Neutrophil (primary cell): ENCODE measurements around the gene CACNA1D.
A peak's percentile ranks its signal among the peaks of the same experiment; 100 is the strongest.

ENCODE experiments used
- H3K27ac ChIP-seq: fragments of 200-600 bp; sonication (generic); 2 replicates; pipeline ENCODE4 v1.5.1; 2016; ENCODE audit warnings: mild to moderate bottlenecking, moderate library complexity
- H3K27me3 ChIP-seq: fragments of 200-600 bp; sonication (generic); 2 replicates; pipeline ENCODE4 v1.6.0; 2016; ENCODE audit warnings: mild to moderate bottlenecking
- H3K36me3 ChIP-seq: fragments of 200-600 bp; sonication (generic); 2 replicates; pipeline ENCODE4 v1.5.1; 2017
- H3K4me1 ChIP-seq, 2 experiments: fragments of 200-600 bp in 1 of 2; sonication (generic) in 1 of 2; 1 replicate in 1 of 2; 2 replicates in 1 of 2; pipeline versions ENCODE4 v1.5.1 to v1.6.1; 2013 to 2016; ENCODE audit warnings: low read depth in 1 of 2, low read length in 1 of 2, mild to moderate bottlenecking in 1 of 2, moderate library complexity in 1 of 2; ENCODE audit not compliant: control insufficient read depth in 1 of 2, insufficient read depth in 1 of 2
- H3K4me3 ChIP-seq, 2 experiments: fragments of 200-600 bp in 1 of 2; sonication (generic) in 1 of 2; 1 replicate in 1 of 2; 2 replicates in 1 of 2; pipeline ENCODE4 v1.5.1; 2013 to 2016; ENCODE audit warnings: low read depth in 1 of 2, low read length in 1 of 2, mild to moderate bottlenecking in 1 of 2, moderate library complexity in 1 of 2
- H3K9me3 ChIP-seq: fragments of 200-600 bp; sonication (generic); 2 replicates; pipeline ENCODE4 v1.5.1; 2016
- CTCF ChIP-seq: fragments of 200-600 bp; sonication (generic); IDR thresholded peaks from 2 replicates; pipeline ENCODE4 v1.5.1; 2016; ENCODE audit warnings: antibody characterized with exemption

The CACNA1D gene

DNA sequence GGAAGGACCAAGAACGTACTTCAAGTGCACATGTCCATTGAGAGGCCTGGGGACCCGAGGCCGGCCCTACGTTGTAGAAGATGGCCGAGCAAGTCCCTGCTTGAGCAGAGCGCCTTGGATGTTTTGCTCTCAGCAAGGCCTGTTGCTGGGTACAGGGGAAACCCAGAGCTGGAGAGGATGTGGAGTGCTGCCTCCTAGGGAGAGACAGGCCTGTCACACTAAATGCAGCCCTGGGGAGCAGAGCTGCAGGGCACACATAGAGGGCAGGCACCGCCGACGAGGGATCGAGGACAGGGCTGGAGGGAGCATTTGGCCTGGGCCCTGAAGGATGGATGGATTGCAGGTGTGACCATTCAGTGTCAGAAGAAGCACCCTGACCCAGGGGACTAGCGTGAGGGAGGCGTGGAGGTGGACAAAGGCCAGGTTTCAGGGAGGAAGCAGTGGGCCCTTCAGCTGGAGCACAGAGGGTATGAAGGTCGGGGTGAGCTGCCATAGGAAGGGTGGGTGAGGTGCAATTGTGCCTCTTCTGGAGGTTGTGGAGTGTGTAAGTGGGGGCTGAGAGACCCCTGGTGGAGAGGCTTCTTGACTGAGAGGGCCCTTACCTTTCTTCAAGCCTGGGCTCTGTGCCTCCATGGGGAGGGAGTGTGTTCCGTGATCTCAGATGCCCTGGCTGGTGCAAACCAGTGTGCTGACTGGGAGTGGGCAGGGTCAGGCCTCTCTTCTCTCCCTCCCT, 209.4 kb downstream of the CACNA1D start:
- peak overlapping the region; percentile 87 for H3K27ac ChIP-seq
- TF ChIP-seq CTCF = no peak

DNA sequence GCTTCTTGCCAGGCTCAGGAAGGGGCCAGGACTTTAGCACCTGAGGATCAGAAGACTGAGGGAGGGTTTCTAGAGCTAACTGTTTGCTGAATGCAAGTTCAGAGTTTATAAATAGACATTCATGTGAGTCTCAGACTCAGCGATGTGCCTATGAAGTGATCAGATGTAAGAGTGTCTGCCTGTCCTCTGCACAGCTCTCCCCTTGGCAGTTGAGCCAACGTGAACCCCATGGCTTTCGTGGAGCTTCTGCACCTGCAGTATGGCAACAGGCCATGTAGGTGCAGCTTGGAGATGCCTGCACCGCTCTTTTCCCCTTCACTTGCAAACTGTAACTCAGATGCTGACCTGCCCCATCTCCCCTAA, 209.9 kb downstream of the CACNA1D start:
- Histone ChIP-seq H3K27ac (peak overlapping the region; percentile 87), H3K36me3 (no peaks in the 10 kb centered on the region), H3K4me1 (peaks cover 99 to 100% of the 10 kb centered on the region in 2 experiments), H3K4me3 (no peak overlapping the region), H3K27me3 (no peaks in the 10 kb centered on the region), H3K9me3 (no peaks in the 10 kb centered on the region)
- no peak for TF ChIP-seq CTCF

More for the DNA sequence above, 209.4 kb downstream of the CACNA1D start:
- Histone ChIP-seq H3K27me3 (no peaks in the 10 kb centered on the region), H3K9me3 (no peaks in the 10 kb centered on the region), H3K4me3 (no peak overlapping the region), H3K36me3 (no peaks in the 10 kb centered on the region), H3K4me1 (peaks cover 99 to 100% of the 10 kb centered on the region in 2 experiments)

DNA sequence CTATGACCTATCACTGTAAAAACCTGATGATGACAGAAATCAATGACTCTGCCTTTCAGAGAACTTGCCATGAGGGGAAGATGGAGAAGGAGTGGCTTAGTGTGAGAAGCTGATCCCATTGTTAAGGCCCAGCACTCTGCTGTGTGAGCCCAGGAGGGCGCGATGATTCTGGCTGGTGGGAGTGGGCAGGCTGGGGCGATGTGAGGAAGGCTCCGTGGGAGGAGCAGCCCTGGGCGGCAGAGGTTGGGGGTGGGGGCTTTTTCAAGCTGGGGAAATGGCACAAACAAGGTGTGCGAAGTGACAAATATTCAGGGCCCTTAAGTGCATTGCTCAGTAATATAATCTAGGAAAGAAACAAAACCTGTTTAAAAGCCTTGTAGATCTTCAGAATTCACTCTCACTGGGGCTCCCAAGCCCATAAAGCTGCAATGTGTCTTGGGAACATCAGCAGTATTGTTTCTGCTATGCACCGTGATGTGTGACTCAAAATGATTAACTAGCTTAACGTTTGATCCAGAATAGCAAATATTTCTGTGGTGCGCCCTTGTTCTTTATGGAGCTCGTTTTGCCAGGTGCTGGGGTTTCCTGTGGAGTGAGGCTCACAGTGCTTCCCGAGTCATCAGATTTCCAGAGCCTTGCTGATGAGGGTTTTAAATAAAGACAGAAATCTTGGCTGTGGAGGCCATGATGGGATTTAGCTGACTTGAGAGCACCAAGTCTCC, 210.8 kb downstream of the CACNA1D start:
- H3K36me3 ChIP-seq = no peaks in the 10 kb centered on the region
- H3K27me3 ChIP-seq = no peaks in the 10 kb centered on the region
- no peak for TF ChIP-seq CTCF
- H3K4me3 ChIP-seq = no peak overlapping the region
- H3K27ac ChIP-seq = peak overlapping the region; percentile 87
- H3K4me1 ChIP-seq = peaks cover 100% of the 10 kb centered on the region in 2 experiments
- H3K9me3 ChIP-seq = no peaks in the 10 kb centered on the region

GRCh38 chr3:53705774-53706173, 211.4 kb downstream of the CACNA1D start:
- H3K36me3 ChIP-seq = no peaks in the 10 kb centered on the region
- peak overlapping the region in 1 of 2 experiments; percentile 56 for H3K4me3 ChIP-seq
- peak overlapping the region; percentile 87 for H3K27ac ChIP-seq
- H3K27me3 ChIP-seq = no peaks in the 10 kb centered on the region
- H3K9me3 ChIP-seq = no peaks in the 10 kb centered on the region
- no peak for TF ChIP-seq CTCF
- H3K4me1 ChIP-seq = peaks cover 98 to 99% of the 10 kb centered on the region in 2 experiments

DNA sequence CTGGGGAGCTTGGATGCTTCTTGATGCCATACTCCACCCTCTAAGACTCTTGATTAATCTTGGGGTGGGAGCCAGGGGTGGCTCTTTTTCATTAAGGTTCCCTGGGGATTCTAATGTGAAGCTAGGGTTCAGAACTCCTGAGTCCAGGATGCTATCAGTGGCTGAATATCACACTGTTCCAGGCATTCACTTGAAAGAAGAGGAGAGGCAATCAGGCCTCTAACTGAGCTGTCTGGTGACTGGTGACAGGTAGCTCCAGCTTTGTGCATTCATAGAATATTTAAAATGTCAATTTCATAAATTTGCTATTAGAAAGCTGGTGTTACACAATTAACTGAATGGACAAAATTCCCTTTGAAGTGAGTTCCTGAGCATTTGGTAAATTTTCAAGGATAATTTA, 212.8 kb downstream of the CACNA1D start:
- no peaks in the 10 kb centered on the region for H3K27me3 ChIP-seq
- H3K4me3 ChIP-seq = peak overlapping the region; percentile 56 to 63
- peaks cover 83 to 84% of the 10 kb centered on the region in 2 experiments for H3K4me1 ChIP-seq
- no peak for TF ChIP-seq CTCF
- H3K36me3 ChIP-seq = no peaks in the 10 kb centered on the region
- no peaks in the 10 kb centered on the region for H3K9me3 ChIP-seq
- peak overlapping the region; percentile 87 for H3K27ac ChIP-seq
